Fibroblast of the aortic adventitia (primary cell): ENCODE measurements around the gene AP3B1. TPM values are rescaled to one million over a fixed set of nuclear protein-coding genes. Genes with fewer than 3 reads are reported as not detected.

Experiments used
- DNase-seq: peaks from one replicate; pipeline ENCODE4 v3.0.0-alpha.2; 2010; ENCODE audit warnings: low read depth
- H3K4me3 ChIP-seq: 2 replicates; pipeline ENCODE4 v1.5.1; 2011; ENCODE audit warnings: low read depth, mild to moderate bottlenecking, control low read depth, low read length, moderate library complexity
- CTCF ChIP-seq: IDR thresholded peaks from 2 replicates; pipeline ENCODE4 v1.5.1; 2011; ENCODE audit warnings: mild to moderate bottlenecking, low read length, control low read depth, inconsistent platforms; ENCODE audit not compliant: insufficient read depth
- total RNA-seq: library from RNA; depleted of rRNA; stranded (reverse); fragments of >200 nt; gene quantifications from 2 replicates; pipeline ENCODE4 v1.2.3, GENCODE V29; 2012; ENCODE audit warnings: low replicate concordance

AP3B1 gene
- total RNA-seq, 1 donor = 78.5 TPM

DNA sequence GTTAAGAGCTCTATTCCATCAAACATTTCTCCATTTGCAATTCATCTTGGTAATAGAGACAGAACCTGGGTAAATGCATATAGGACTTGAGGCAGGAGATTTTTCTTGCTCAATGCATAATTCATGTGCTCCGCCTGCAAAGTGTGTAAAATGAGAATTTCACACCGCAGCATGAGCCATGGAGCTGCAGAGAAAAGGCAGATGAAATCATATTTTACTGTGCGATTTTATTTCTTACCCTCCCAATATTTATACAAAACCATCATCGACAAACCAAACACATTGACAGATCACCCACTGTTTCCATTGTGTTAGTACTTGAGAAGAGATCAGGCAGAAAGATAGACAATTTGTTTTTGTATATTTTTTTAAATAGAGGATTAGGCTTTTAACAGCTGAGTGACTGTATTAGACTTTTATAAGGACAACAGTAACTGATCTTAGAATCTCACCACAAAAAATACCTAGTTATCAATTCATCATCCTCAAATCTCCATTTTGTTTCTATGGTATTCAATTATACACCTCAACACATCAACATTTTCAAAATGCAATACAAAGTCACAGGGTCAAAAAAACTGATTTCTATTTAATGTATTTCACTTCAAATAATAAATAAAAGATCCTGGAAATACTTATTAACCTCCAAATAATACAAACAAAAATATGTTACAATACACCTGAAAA lies 191.1 kb downstream of the AP3B1 start:
- H3K4me3 ChIP-seq = no peak overlapping the region
- TF ChIP-seq CTCF = no peak
- no peak for DNase-seq

DNA sequence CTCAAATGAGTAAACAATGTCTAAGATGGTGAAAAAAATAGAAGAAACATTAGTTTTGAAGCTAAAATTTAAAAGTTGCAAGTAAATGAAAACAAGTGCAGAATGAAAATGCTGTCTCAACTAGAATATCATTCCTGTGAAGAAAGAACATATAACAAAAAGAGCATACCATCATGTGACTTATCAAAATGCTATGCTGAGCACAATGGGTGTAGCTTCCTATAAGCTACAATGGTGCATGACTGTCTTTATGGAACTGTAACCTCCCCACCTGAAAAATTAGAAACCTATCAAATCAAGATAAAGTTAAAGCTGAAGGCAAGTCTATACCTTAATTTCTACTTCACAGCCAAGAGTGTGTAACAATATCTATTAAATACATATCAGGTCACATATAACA lies 192.0 kb downstream of the AP3B1 start:
- H3K4me3 ChIP-seq = no peak overlapping the region
- TF ChIP-seq CTCF = no peak
- DNase-seq = peak; percentile 4

- no peak for DNase-seq
- H3K4me3 ChIP-seq = no peak overlapping the region
- no peak for TF ChIP-seq CTCF
Measured at GRCh38 chr5:78095125-78095524, 199.4 kb downstream of the AP3B1 start.

- no peak for DNase-seq
- no peak for TF ChIP-seq CTCF
- H3K4me3 ChIP-seq = no peak overlapping the region
Measured at GRCh38 chr5:78090002-78090401, 204.5 kb downstream of the AP3B1 start.

DNA sequence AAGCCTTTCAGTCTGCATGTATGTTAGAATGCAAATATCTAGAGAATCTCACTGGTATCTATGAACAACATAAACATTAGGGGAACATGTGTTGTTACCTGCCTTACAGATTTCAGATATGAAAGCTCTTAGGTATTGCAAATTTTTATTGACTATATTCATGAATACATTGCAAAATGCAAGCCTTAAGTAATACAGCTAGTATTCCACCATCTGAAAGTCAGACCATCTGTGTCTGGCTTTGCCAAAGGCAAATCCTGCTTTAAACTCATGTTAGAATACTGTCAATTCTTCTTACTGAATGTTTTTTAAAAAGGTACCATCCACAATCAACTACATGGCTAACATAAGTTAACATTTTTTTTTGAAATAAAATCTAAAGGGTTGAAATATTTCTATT lies 215.6 kb downstream of the AP3B1 start:
- no peak for DNase-seq
- H3K4me3 ChIP-seq = no peak overlapping the region
- TF ChIP-seq CTCF = no peak

DNA sequence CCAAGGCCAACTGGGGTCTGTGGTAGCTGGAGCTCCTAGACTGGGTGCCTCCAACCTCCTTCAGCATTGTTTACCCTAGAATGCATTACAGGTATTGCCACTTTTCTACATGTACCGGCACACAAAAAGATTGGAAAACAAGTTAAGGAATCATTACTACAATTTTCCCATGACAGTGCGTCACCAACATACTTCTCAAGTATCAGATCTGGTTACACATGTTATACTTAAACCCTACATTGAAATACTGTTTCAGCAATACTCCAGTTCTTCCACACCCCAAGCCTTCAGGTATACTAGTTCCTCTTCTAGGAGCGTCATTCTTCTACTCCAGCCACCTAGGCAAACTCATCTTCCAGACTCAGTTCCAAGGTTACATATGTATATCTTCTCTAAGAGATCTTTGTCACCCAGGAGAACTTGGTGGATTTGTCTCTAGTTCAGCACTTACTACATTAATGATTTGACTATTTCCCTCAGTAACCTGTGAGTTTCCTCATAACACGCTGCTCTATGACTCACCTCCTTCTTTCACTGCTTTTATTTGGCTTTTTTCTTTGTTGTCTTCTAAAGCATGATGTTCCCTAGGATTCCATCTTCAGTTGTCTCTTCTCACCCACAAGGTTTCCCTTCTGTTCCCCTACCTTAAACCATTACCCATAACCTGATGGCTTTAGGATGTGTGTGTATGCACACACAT lies 217.0 kb downstream of the AP3B1 start:
- TF ChIP-seq CTCF = no peak
- no peak for DNase-seq
- no peak overlapping the region for H3K4me3 ChIP-seq
